Activated T-helper 17 cell treated with anti-CD3 and anti-CD28 coated beads, Interleukin-2, amount 50 U/mL, for 72 hours (primary cell): ENCODE results near the gene KRT73. TPM values are rescaled to one million over a fixed set of nuclear protein-coding genes. Genes with fewer than 3 reads are reported as not detected.
"Not testable (repeated sequence)": the region's sequence is repeated elsewhere in the genome, so short reads cannot be mapped to it uniquely, and the experiment has no call there.

Experiments used
- ATAC-seq: fragments of 150-1000 bp; cut with Tn5 transposase; replicated peaks from 2 replicates; pipeline ENCODE4 v1.10.0; 2021; ENCODE audit warnings: mild to moderate bottlenecking, moderate library complexity
- H3K27ac Mint-ChIP-seq: one replicate; pipeline ENCODE4 v1.8.0; 2022; ENCODE audit warnings: mixed read lengths
- H3K27me3 Mint-ChIP-seq: one replicate; pipeline ENCODE4 v1.8.0; 2022; ENCODE audit warnings: mixed read lengths
- H3K36me3 Mint-ChIP-seq: one replicate; pipeline ENCODE4 v1.8.0; 2022; ENCODE audit warnings: low read depth, mild to moderate bottlenecking, mixed read lengths
- H3K4me1 Mint-ChIP-seq: one replicate; pipeline ENCODE4 v1.8.0; 2022; ENCODE audit warnings: mixed read lengths
- H3K4me3 Mint-ChIP-seq: one replicate; pipeline ENCODE4 v1.8.0; 2022; ENCODE audit warnings: mild to moderate bottlenecking, mixed read lengths
- H3K9me3 Mint-ChIP-seq: one replicate; pipeline ENCODE4 v1.8.0; 2022; ENCODE audit warnings: mixed read lengths
- total RNA-seq, 2 donors: library from RNA; stranded (reverse); gene quantifications; one replicate each; pipeline ENCODE4 v1.2.3, GENCODE V29; 2022

KRT73 gene
- total RNA-seq, 2 donors from 2014 or later, result not detected

- H3K9me3 Mint-ChIP-seq, result no peaks in the 10 kb centered on the region
- peaks cover 5% of the 10 kb centered on the region for H3K27me3 Mint-ChIP-seq
- H3K27ac Mint-ChIP-seq, result no peak overlapping the region
- no peak for ATAC-seq
- H3K4me1 Mint-ChIP-seq, result peaks cover 20% of the 10 kb centered on the region
- H3K4me3 Mint-ChIP-seq, result no peak overlapping the region
- H3K36me3 Mint-ChIP-seq, result no peaks in the 10 kb centered on the region
Measured at GRCh38 chr12:52606096-52606495, 12.3 kb downstream of the KRT73 start.

- peaks cover 20% of the 10 kb centered on the region for H3K4me1 Mint-ChIP-seq
- no peaks in the 10 kb centered on the region for H3K36me3 Mint-ChIP-seq
- H3K27me3 Mint-ChIP-seq, result peaks cover 5% of the 10 kb centered on the region
- H3K4me3 Mint-ChIP-seq, result no peak overlapping the region
- no peak overlapping the region for H3K27ac Mint-ChIP-seq
- H3K9me3 Mint-ChIP-seq, result no peaks in the 10 kb centered on the region
- ATAC-seq, result no peak
Measured at GRCh38 chr12:52605542-52605941, 12.8 kb downstream of the KRT73 start.

GRCh38 chr12:52604859-52605258, 13.5 kb downstream of the KRT73 start:
- no peaks in the 10 kb centered on the region for H3K9me3 Mint-ChIP-seq
- peaks cover 9% of the 10 kb centered on the region for H3K27me3 Mint-ChIP-seq
- H3K4me3 Mint-ChIP-seq, result no peak overlapping the region
- H3K36me3 Mint-ChIP-seq, result no peaks in the 10 kb centered on the region
- no peak for ATAC-seq
- peaks cover 20% of the 10 kb centered on the region for H3K4me1 Mint-ChIP-seq
- no peak overlapping the region for H3K27ac Mint-ChIP-seq

DNA sequence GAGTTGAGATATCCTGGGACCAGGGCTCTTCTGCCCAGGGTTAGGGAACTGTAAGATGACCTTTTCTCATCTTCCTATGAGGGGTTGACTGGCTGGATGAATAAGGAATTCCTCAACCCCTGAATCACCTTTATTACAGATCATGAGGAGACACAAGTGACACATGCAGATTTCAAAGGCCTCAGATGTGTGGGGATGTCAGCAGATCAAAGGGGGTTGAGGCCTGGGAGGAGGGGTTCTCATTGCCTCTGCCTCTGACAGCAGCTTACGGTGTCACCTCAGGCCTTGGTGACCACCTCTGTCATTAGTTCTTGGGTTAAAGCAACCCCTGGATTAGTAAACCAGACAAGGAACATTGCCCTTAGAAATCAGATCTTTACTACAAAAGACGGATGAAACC, 15.0 kb downstream of the KRT73 start:
- Mint-ChIP-seq H3K4me1 (peaks cover 16% of the 10 kb centered on the region), H3K9me3 (no peaks in the 10 kb centered on the region), H3K27me3 (peaks cover 24% of the 10 kb centered on the region), H3K27ac (no peak overlapping the region), H3K4me3 (no peak overlapping the region), H3K36me3 (no peaks in the 10 kb centered on the region)
- ATAC-seq, result no peak

GRCh38 chr12:52602552-52602951, 15.8 kb downstream of the KRT73 start:
- H3K4me3 Mint-ChIP-seq, result no peak overlapping the region
- peaks cover 20% of the 10 kb centered on the region for H3K27me3 Mint-ChIP-seq
- H3K4me1 Mint-ChIP-seq, result peaks cover 12% of the 10 kb centered on the region
- H3K9me3 Mint-ChIP-seq, result no peaks in the 10 kb centered on the region
- no peak for ATAC-seq
- H3K36me3 Mint-ChIP-seq, result no peaks in the 10 kb centered on the region
- H3K27ac Mint-ChIP-seq, result no peak overlapping the region

GRCh38 chr12:52601671-52602070, 16.7 kb downstream of the KRT73 start:
- ATAC-seq, result no peak
- H3K27ac Mint-ChIP-seq, result no peak overlapping the region
- H3K9me3 Mint-ChIP-seq, result no peaks in the 10 kb centered on the region
- H3K36me3 Mint-ChIP-seq, result no peaks in the 10 kb centered on the region
- peaks cover 7% of the 10 kb centered on the region for H3K4me1 Mint-ChIP-seq
- no peak overlapping the region for H3K4me3 Mint-ChIP-seq
- H3K27me3 Mint-ChIP-seq, result peaks cover 19% of the 10 kb centered on the region

DNA sequence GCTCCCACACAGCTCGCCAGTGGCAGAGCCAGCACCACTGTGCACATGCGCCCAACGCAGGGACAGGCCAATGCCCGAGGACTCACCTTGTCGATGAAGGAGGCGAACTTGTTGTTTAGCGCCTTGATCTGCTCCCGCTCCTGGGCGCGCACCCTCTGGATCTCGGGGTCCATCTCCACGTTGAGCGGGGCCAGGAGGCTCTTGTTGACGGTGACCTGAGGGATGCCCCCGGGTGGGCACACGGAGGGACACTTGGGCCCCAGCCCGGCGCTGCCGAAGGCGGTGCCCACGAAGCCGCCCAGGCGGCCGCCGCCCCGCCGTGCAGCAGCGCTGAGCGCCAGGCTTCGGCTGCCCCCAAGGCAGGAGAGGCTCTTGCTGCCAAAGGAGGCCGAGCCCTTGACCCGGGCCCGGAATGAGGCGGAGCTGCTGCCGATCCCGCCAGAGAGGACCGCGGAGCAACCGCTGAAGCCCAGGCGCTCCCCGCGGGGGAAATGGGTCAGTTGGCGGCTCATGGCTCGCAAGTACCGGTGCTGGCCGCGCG, 17.3 kb downstream of the KRT73 start, which contains the start of gene KRT72:
Gene KRT72 (minus strand): TSS at position 523 of the 541 bp plus-strand sequence. CDS start 11 bp downstream, at position 512.
- H3K4me3 Mint-ChIP-seq, result no peak within 1 kb of the TSS
- no peak for ATAC-seq
- H3K27ac Mint-ChIP-seq, result no peak within 1 kb of the TSS
- no peaks in the 10 kb centered on the region for H3K9me3 Mint-ChIP-seq
- H3K4me1 Mint-ChIP-seq, result peaks cover 6% of the 10 kb centered on the region
- H3K36me3 Mint-ChIP-seq, result no peaks in the 10 kb centered on the region
- H3K27me3 Mint-ChIP-seq, result peaks cover 19% of the 10 kb centered on the region

DNA sequence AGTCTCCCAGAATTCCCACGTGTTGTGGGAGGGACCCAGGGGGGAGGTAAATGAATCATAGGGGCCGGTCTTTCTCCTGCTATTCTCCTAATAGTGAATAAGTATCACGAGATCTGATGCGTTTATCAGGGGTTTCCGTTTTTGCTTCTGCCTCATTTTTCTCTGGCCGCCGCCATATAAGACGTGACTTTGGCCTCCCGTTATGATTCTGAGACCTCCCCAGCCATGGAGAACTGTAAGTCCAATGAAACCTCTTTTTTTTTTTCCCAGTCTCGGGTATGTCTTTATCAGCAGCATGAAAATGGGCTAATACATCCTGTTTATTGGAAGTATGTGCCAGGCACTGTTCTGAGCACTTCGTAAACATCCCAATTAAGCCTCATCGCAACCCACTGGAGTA, 17.9 kb downstream of the KRT73 start:
- Mint-ChIP-seq H3K9me3 (no peaks in the 10 kb centered on the region), H3K36me3 (no peaks in the 10 kb centered on the region), H3K4me3 (no peak overlapping the region), H3K4me1 (peaks cover under 1% of the 10 kb centered on the region), H3K27ac (no peak overlapping the region), H3K27me3 (peaks cover 19% of the 10 kb centered on the region)
- no peak for ATAC-seq

DNA sequence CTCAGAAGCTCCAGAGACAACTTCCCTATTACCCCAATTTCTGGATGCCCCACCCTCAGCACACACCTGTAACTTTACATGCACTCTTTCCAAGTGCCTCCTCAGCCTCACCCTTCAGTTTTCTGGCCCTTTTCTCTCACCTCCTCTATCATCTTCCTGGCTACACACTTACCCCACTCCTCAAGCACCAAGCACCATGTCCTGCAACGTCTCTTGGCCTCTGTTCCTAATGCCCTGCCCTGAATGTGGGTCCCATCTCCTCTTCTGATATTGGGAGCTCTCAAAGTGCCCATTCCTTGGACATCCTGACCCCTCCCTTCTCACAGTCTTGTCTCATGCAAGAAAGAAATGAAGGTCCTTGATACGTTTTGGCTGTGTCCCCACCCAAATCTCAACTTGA, 18.3 kb downstream of the KRT73 start:
- H3K9me3 Mint-ChIP-seq, result no peaks in the 10 kb centered on the region
- no peaks in the 10 kb centered on the region for H3K36me3 Mint-ChIP-seq

DNA sequence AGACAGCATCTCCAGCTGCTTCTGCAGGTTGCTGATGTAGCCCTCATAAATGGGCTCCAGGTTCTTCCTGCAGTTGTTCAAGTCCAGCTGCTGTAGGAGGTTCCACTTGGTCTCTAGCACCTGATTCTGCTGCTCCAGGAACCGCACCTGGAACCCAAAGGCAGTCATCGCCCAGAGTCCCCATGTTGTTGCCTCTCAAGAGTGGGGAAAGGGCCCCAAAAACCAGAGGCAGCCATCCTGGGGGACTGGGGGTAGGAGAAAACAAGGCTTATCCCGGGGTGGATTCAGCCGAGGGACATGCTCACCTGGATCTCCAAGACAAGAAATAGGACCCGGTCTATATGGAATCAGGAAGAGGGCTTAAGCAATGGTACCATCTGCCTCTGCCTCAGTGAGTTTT, 19.4 kb downstream of the KRT73 start:
- Mint-ChIP-seq H3K27me3 (peaks cover 19% of the 10 kb centered on the region), H3K4me3 (no peak overlapping the region), H3K4me1 (no peaks in the 10 kb centered on the region), H3K36me3 (no peaks in the 10 kb centered on the region), H3K9me3 (no peaks in the 10 kb centered on the region), H3K27ac (no peak overlapping the region)
- ATAC-seq, result no peak

More for the DNA sequence above, 18.3 kb downstream of the KRT73 start:
- Mint-ChIP-seq H3K4me1 (no peaks in the 10 kb centered on the region), H3K27ac (no peak overlapping the region), H3K27me3 (peaks cover 19% of the 10 kb centered on the region), H3K4me3 (no peak overlapping the region)
- no peak for ATAC-seq

DNA sequence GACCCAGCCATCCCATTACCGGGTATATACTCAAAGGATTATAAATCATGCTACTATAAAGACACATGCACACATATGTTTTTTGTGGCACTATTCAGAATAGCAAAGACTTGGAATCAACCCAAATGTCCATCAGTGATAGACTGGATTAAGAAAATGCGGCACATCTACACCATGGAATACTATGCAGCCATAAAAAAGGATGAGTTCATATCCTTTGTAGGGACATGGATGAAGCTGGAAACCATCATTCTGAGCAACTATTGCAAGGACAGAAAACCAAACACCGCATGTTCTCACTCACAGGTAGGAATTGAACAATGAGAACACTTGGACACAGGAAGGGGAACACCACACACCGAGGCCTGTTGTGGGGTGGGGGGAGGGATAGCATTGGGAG, 24.1 kb downstream of the KRT73 start:
- H3K9me3 Mint-ChIP-seq, H3K27ac Mint-ChIP-seq, H3K4me1 Mint-ChIP-seq, H3K4me3 Mint-ChIP-seq, ATAC-seq, H3K36me3 Mint-ChIP-seq: not testable (repeated sequence)
- peaks cover 11% of the 10 kb centered on the region for H3K27me3 Mint-ChIP-seq

DNA sequence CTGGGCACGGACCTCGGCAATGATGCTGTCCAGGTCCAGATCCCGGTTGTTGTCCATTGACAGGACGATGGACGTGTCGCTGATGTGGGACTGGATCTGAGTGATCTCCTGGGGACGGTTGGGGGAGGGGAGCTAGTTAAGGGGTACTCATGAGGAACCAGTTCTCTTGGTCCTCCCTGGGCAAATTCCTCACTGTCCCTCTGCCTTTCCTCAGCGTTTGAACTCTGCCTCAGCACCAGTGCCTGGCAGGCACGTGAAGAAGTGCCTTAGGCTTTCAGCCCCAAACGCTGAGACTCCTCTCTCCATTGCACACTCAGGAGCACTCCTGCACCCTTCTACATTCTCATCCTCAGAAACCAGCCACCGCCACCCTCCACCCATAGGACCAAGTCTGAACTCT, 26.8 kb downstream of the KRT73 start:
- no peak overlapping the region for H3K27ac Mint-ChIP-seq
- H3K9me3 Mint-ChIP-seq, result no peaks in the 10 kb centered on the region
- peaks cover 3% of the 10 kb centered on the region for H3K27me3 Mint-ChIP-seq
- ATAC-seq, result no peak
- H3K4me1 Mint-ChIP-seq, result no peaks in the 10 kb centered on the region
- no peak overlapping the region for H3K4me3 Mint-ChIP-seq
- H3K36me3 Mint-ChIP-seq, result no peaks in the 10 kb centered on the region

DNA sequence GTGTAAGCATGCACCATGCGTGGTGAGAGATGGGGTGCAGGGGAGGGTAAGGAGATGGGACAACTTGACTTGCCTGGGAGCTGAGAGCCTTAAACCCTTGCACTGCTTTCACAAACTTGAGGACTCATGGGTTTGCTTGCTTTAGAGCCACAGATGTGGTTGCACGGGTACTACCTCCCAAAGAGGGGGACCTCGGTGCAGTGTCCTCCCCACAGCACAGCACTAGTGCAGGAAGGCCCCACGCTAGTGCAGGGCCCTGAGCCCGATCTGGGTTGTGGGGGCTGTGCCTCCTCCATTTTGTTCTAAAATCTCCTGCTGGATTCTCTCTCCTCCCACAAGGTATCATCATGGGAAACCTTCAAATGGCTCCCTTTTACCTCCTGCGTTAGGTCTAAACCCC, 28.3 kb downstream of the KRT73 start:
- no peak overlapping the region for H3K27ac Mint-ChIP-seq
- peaks cover 3% of the 10 kb centered on the region for H3K27me3 Mint-ChIP-seq
- no peak overlapping the region for H3K4me3 Mint-ChIP-seq
- H3K36me3 Mint-ChIP-seq, result no peaks in the 10 kb centered on the region
- H3K9me3 Mint-ChIP-seq, result no peaks in the 10 kb centered on the region
- ATAC-seq, result no peak
- H3K4me1 Mint-ChIP-seq, result peaks cover 10% of the 10 kb centered on the region

DNA sequence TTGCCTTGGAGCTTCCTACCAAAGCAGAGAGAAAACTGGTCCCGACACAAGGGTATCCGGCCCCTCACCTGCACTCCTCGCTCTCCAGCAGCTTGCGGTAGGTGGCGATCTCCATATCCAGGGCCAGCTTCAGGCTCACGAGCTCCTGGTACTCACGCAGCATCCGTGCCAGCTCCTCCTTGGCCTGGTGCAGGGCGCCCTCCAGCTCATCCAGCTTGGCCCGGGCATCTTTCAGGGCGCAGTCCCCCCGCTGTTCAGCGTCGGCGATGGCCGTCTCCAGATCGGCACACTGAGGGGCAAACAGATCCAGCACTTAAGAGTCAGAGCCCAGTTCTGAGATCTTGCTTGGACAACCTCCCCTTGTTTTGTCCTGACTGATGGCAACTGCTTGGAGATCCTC, 30.8 kb downstream of the KRT73 start:
- Mint-ChIP-seq H3K27ac (peak overlapping the region; percentile 16), H3K4me1 (peaks cover 10% of the 10 kb centered on the region), H3K27me3 (no peaks in the 10 kb centered on the region)

DNA sequence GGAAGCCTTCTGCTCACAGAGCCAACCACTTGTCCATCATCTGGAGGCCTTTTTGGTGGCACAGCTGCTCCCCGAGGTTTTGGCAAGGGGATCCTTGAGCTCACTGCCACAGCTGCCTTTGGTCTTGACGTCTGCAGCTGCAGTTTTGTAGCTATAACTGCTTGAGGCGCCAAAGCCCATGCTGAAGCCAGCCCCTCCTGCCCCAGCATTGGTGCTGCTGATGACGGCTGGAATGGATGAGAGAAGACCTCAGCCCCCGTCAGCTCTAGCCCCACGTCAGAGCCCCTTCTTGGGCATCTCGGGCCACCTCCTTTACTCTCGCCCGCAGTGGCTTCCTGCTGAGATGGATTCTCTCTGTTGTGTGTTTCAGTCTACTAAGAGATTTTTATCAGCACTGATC, 32.4 kb downstream of the KRT73 start:
- Mint-ChIP-seq H3K4me3 (no peak overlapping the region), H3K9me3 (no peaks in the 10 kb centered on the region), H3K36me3 (no peaks in the 10 kb centered on the region), H3K4me1 (peaks cover 10% of the 10 kb centered on the region), H3K27ac (no peak overlapping the region), H3K27me3 (no peaks in the 10 kb centered on the region)
- ATAC-seq, result peak; percentile 52

More for the DNA sequence above, 30.8 kb downstream of the KRT73 start:
- ATAC-seq, result no peak
- no peaks in the 10 kb centered on the region for H3K9me3 Mint-ChIP-seq
- no peaks in the 10 kb centered on the region for H3K36me3 Mint-ChIP-seq
- H3K4me3 Mint-ChIP-seq, result no peak overlapping the region

DNA sequence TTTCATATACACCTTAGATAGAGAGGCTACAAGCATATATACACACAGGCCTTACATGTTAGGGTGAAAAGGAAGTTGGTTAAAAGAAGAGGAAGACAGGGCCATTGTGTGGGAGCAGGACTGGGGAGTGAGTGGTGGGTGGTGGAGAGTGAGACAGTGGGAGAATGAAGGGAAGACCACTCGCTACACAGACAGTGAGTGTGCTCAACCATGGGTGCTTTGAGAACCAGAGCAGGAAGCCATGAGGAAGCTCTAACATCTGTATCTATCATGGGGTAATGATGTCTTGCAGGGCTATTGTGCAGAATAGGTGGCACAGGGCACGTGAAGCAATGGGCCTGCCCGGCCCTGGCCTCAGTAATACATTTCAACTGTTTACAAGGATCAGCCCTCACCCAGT, 33.3 kb downstream of the KRT73 start:
- Mint-ChIP-seq H3K9me3 (no peaks in the 10 kb centered on the region), H3K36me3 (no peaks in the 10 kb centered on the region), H3K27ac (no peak overlapping the region), H3K4me1 (peaks cover 10% of the 10 kb centered on the region), H3K27me3 (peaks cover 5% of the 10 kb centered on the region), H3K4me3 (no peak overlapping the region)
- no peak for ATAC-seq
